ENCODE measurements around the gene MXRA8. TPM values are rescaled to one million over a fixed set of nuclear protein-coding genes. Genes with fewer than 3 reads are reported as not detected.

Gene MXRA8
- total and polyA plus RNA-seq, 8 donors, result 23.3 to 203 (median 42.9) TPM

GRCh38 chr1:1306661-1307260 is 51.6 kb downstream of the MXRA8 start:
- TF ChIP-seq EP300 (IDR thresholded peaks at IDR 0.05) (no peak), POLR2A (IDR thresholded peaks at IDR 0.05) (no peak), CTCF (IDR thresholded peaks at IDR 0.05) (no peak)
- Histone ChIP-seq H3K27me3 (no peaks in the 10 kb centered on the region), H3K36me3 (peaks cover 0 to 20% (median 18%) of the 10 kb centered on the region in 4 donors), H3K9me3 (no peaks in the 10 kb centered on the region), H3K27ac (peak overlapping the region in 4 of 5 donors; percentile 93 to 99 (median 96)), H3K4me3 (peak overlapping the region; percentile 88 to 91 (median 90)), H3K4me1 (peaks cover 44 to 73% (median 64%) of the 10 kb centered on the region in 4 donors)
- intact Hi-C loops (cut with DNase I; ENCODE audit: low total_unique reads), result no loop called here
- WGBS, 5 donors, result 25 to 30% (median 28%) methylated on average over 24 to 27 of the region's 27 CpGs
- peak in 1 of 2 donors; percentile 55 for DNase-seq

GRCh38 chr1:1306070-1306660 is 52.2 kb downstream of the MXRA8 start:
- TF ChIP-seq POLR2A (IDR thresholded peaks at IDR 0.05), result no peak
- no peak for TF ChIP-seq CTCF (IDR thresholded peaks at IDR 0.05)
- no peak for TF ChIP-seq POLR2AphosphoS5 (IDR thresholded peaks at IDR 0.05)
- TF ChIP-seq EP300 (IDR thresholded peaks at IDR 0.05), result no peak
- WGBS, 5 donors, result 27 to 39% (median 32%) methylated on average over 10 to 11 of the region's 11 CpGs
- Histone ChIP-seq H3K4me1 (peaks cover 44 to 73% (median 64%) of the 10 kb centered on the region in 4 donors), H3K9me3 (no peaks in the 10 kb centered on the region), H3K27me3 (no peaks in the 10 kb centered on the region), H3K4me3 (peak overlapping the region; percentile 88 to 91 (median 90)), H3K27ac (peak overlapping the region; percentile 48 to 99 (median 82)), H3K36me3 (peaks cover 0 to 14% (median 12%) of the 10 kb centered on the region in 4 donors)
- intact Hi-C loops (cut with DNase I; ENCODE audit: low total_unique reads), result no loop called here
- DNase-seq, result peak in 1 of 2 donors; percentile 52

GRCh38 chr1:1305300-1306069 is 52.9 kb downstream of the MXRA8 start:
- Histone ChIP-seq H3K9me3 (no peaks in the 10 kb centered on the region), H3K4me3 (peak overlapping the region; percentile 88 to 91 (median 90)), H3K27me3 (no peaks in the 10 kb centered on the region), H3K36me3 (peaks cover 0 to 11% (median 7%) of the 10 kb centered on the region in 4 donors), H3K27ac (peak overlapping the region; percentile 48 to 99 (median 82)), H3K4me1 (peaks cover 44 to 67% (median 64%) of the 10 kb centered on the region in 4 donors)
- DNase-seq, result peak; percentile 79 to 94
- TF ChIP-seq EP300 (IDR thresholded peaks at IDR 0.05) (no peak), POLR2AphosphoS5 (IDR thresholded peaks at IDR 0.05) (peak in 1 of 3 donors; percentile 41)
- WGBS, 5 donors, result 0 to 22% (median 19%) methylated on average over 4 to 25 of the region's 25 CpGs
- intact Hi-C loops (cut with DNase I; ENCODE audit: low total_unique reads), result no loop called here

GRCh38 chr1:1304331-1305299 is 53.7 kb downstream of the MXRA8 start:
- H3K4me1 ChIP-seq, result peaks cover 40 to 59% (median 56%) of the 10 kb centered on the region in 4 donors
- TF ChIP-seq POLR2A (IDR thresholded peaks at IDR 0.05), result no peak
- TF ChIP-seq CTCF (IDR thresholded peaks at IDR 0.05), result no peak
- no peak for TF ChIP-seq EP300 (IDR thresholded peaks at IDR 0.05)
- TF ChIP-seq POLR2AphosphoS5 (IDR thresholded peaks at IDR 0.05), result peak in 2 of 3 donors; percentile 1 to 46
- DNase-seq, result peak; percentile 51 to 93
- WGBS, 5 donors, result 28 to 54% (median 49%) methylated on average over 14 to 29 of the region's 29 CpGs
- H3K9me3 ChIP-seq, result no peaks in the 10 kb centered on the region
- H3K4me3 ChIP-seq, result peak overlapping the region; percentile 88 to 91 (median 90)
- intact Hi-C loops (cut with DNase I; ENCODE audit: low total_unique reads), result no loop called here
- peaks cover 0 to 13% (median 8%) of the 10 kb centered on the region in 4 donors for H3K36me3 ChIP-seq
- no peaks in the 10 kb centered on the region for H3K27me3 ChIP-seq
- peak overlapping the region; percentile 64 to 99 (median 82) for H3K27ac ChIP-seq
